ENCODE results near the gene C20orf144.

Gene C20orf144

GRCh38 chr20:33649201-33649681 is 12.9 kb upstream of the C20orf144 start:
- peaks cover 1% of the 10 kb centered on the region for H3K36me3 ChIP-seq (ENCODE audit: control insufficient read depth, insufficient read depth, low read length)
- H3K27ac ChIP-seq (ENCODE audit: insufficient read depth, low read depth, low read length, poor library complexity, severe bottlenecking): no peak overlapping the region
- 89 to 92% methylated on average over 19 of the region's 19 CpGs for WGBS, 2 experiments
- H3K27me3 ChIP-seq (ENCODE audit: control insufficient read depth, insufficient read depth, low read length, poor library complexity, severe bottlenecking): no peaks in the 10 kb centered on the region
- H3K9me3 ChIP-seq (ENCODE audit: control insufficient read depth, low read length): no peaks in the 10 kb centered on the region
- no peak overlapping the region for H3K4me3 ChIP-seq (ENCODE audit: insufficient read depth, low read depth, low read length)
- no peaks in the 10 kb centered on the region for H3K4me1 ChIP-seq (ENCODE audit: control insufficient read depth, insufficient read depth, low read length)

- Histone ChIP-seq H3K9me3 (ENCODE audit: control insufficient read depth, low read length) (no peaks in the 10 kb centered on the region), H3K27me3 (ENCODE audit: control insufficient read depth, insufficient read depth, low read length, poor library complexity, severe bottlenecking) (no peaks in the 10 kb centered on the region), H3K36me3 (ENCODE audit: control insufficient read depth, insufficient read depth, low read length) (no peaks in the 10 kb centered on the region), H3K4me3 (ENCODE audit: insufficient read depth, low read depth, low read length) (no peak overlapping the region), H3K27ac (ENCODE audit: insufficient read depth, low read depth, low read length, poor library complexity, severe bottlenecking) (no peak overlapping the region), H3K4me1 (ENCODE audit: control insufficient read depth, insufficient read depth, low read length) (no peaks in the 10 kb centered on the region)
- WGBS, 2 experiments: 91% methylated on average over 11 of the region's 11 CpGs
These were observed 11.9 kb upstream of the C20orf144 start for GRCh38 chr20:33650111-33650752.

GRCh38 chr20:33650753-33651561 is 11.2 kb upstream of the C20orf144 start:
- no peaks in the 10 kb centered on the region for H3K9me3 ChIP-seq (ENCODE audit: control insufficient read depth, low read length)
- no peak overlapping the region for H3K27ac ChIP-seq (ENCODE audit: insufficient read depth, low read depth, low read length, poor library complexity, severe bottlenecking)
- no peak overlapping the region for H3K4me3 ChIP-seq (ENCODE audit: insufficient read depth, low read depth, low read length)
- no peaks in the 10 kb centered on the region for H3K27me3 ChIP-seq (ENCODE audit: control insufficient read depth, insufficient read depth, low read length, poor library complexity, severe bottlenecking)
- no peaks in the 10 kb centered on the region for H3K36me3 ChIP-seq (ENCODE audit: control insufficient read depth, insufficient read depth, low read length)
- WGBS, 2 experiments: 94 to 95% methylated on average over 9 to 10 of the region's 10 CpGs
- no peaks in the 10 kb centered on the region for H3K4me1 ChIP-seq (ENCODE audit: control insufficient read depth, insufficient read depth, low read length)

GRCh38 chr20:33651562-33652048 is 10.5 kb upstream of the C20orf144 start:
- H3K9me3 ChIP-seq (ENCODE audit: control insufficient read depth, low read length): no peaks in the 10 kb centered on the region
- no peaks in the 10 kb centered on the region for H3K4me1 ChIP-seq (ENCODE audit: control insufficient read depth, insufficient read depth, low read length)
- no peaks in the 10 kb centered on the region for H3K36me3 ChIP-seq (ENCODE audit: control insufficient read depth, insufficient read depth, low read length)
- H3K4me3 ChIP-seq (ENCODE audit: insufficient read depth, low read depth, low read length): no peak overlapping the region
- 95 to 96% methylated on average over 13 of the region's 13 CpGs for WGBS, 2 experiments
- H3K27me3 ChIP-seq (ENCODE audit: control insufficient read depth, insufficient read depth, low read length, poor library complexity, severe bottlenecking): no peaks in the 10 kb centered on the region
- no peak overlapping the region for H3K27ac ChIP-seq (ENCODE audit: insufficient read depth, low read depth, low read length, poor library complexity, severe bottlenecking)

GRCh38 chr20:33653218-33653899 is 8.8 kb upstream of the C20orf144 start:
- H3K27ac ChIP-seq (ENCODE audit: insufficient read depth, low read depth, low read length, poor library complexity, severe bottlenecking): no peak overlapping the region
- no peaks in the 10 kb centered on the region for H3K27me3 ChIP-seq (ENCODE audit: control insufficient read depth, insufficient read depth, low read length, poor library complexity, severe bottlenecking)
- no peak overlapping the region for H3K4me3 ChIP-seq (ENCODE audit: insufficient read depth, low read depth, low read length)
- H3K9me3 ChIP-seq (ENCODE audit: control insufficient read depth, low read length): no peaks in the 10 kb centered on the region
- WGBS, 2 experiments: 71 to 72% methylated on average over 16 of the region's 16 CpGs
- H3K4me1 ChIP-seq (ENCODE audit: control insufficient read depth, insufficient read depth, low read length): no peaks in the 10 kb centered on the region
- no peaks in the 10 kb centered on the region for H3K36me3 ChIP-seq (ENCODE audit: control insufficient read depth, insufficient read depth, low read length)

GRCh38 chr20:33653900-33654596 is 8.1 kb upstream of the C20orf144 start:
- 92 to 94% methylated on average over 11 of the region's 11 CpGs for WGBS, 2 experiments
- H3K36me3 ChIP-seq (ENCODE audit: control insufficient read depth, insufficient read depth, low read length): no peaks in the 10 kb centered on the region
- H3K4me3 ChIP-seq (ENCODE audit: insufficient read depth, low read depth, low read length): no peak overlapping the region
- no peak overlapping the region for H3K27ac ChIP-seq (ENCODE audit: insufficient read depth, low read depth, low read length, poor library complexity, severe bottlenecking)
- no peaks in the 10 kb centered on the region for H3K4me1 ChIP-seq (ENCODE audit: control insufficient read depth, insufficient read depth, low read length)
- no peaks in the 10 kb centered on the region for H3K27me3 ChIP-seq (ENCODE audit: control insufficient read depth, insufficient read depth, low read length, poor library complexity, severe bottlenecking)
- H3K9me3 ChIP-seq (ENCODE audit: control insufficient read depth, low read length): no peaks in the 10 kb centered on the region

- no peaks in the 10 kb centered on the region for H3K4me1 ChIP-seq (ENCODE audit: control insufficient read depth, insufficient read depth, low read length)
These were observed 7.4 kb upstream of the C20orf144 start for GRCh38 chr20:33654680-33655161.

GRCh38 chr20:33655164-33655563 is 7.0 kb upstream of the C20orf144 start:
- H3K9me3 ChIP-seq (ENCODE audit: control insufficient read depth, low read length): no peaks in the 10 kb centered on the region
- no peaks in the 10 kb centered on the region for H3K27me3 ChIP-seq (ENCODE audit: control insufficient read depth, insufficient read depth, low read length, poor library complexity, severe bottlenecking)
- H3K36me3 ChIP-seq (ENCODE audit: control insufficient read depth, insufficient read depth, low read length): no peaks in the 10 kb centered on the region
- 88 to 89% methylated on average over 4 of the region's 4 CpGs for WGBS, 2 experiments
- no peak overlapping the region for H3K4me3 ChIP-seq (ENCODE audit: insufficient read depth, low read depth, low read length)
- no peak overlapping the region for H3K27ac ChIP-seq (ENCODE audit: insufficient read depth, low read depth, low read length, poor library complexity, severe bottlenecking)
- H3K4me1 ChIP-seq (ENCODE audit: control insufficient read depth, insufficient read depth, low read length): no peaks in the 10 kb centered on the region

More at GRCh38 chr20:33654680-33655161, 7.4 kb upstream of the C20orf144 start:
- H3K9me3 ChIP-seq (ENCODE audit: control insufficient read depth, low read length): no peaks in the 10 kb centered on the region
- H3K27ac ChIP-seq (ENCODE audit: insufficient read depth, low read depth, low read length, poor library complexity, severe bottlenecking): no peak overlapping the region
- H3K36me3 ChIP-seq (ENCODE audit: control insufficient read depth, insufficient read depth, low read length): no peaks in the 10 kb centered on the region
- H3K27me3 ChIP-seq (ENCODE audit: control insufficient read depth, insufficient read depth, low read length, poor library complexity, severe bottlenecking): no peaks in the 10 kb centered on the region
- no peak overlapping the region for H3K4me3 ChIP-seq (ENCODE audit: insufficient read depth, low read depth, low read length)
- 88 to 91% methylated on average over 14 of the region's 14 CpGs for WGBS, 2 experiments

- H3K27me3 ChIP-seq (ENCODE audit: control insufficient read depth, insufficient read depth, low read length, poor library complexity, severe bottlenecking): no peaks in the 10 kb centered on the region
These were observed 5.9 kb upstream of the C20orf144 start for GRCh38 chr20:33656010-33656782.

More at GRCh38 chr20:33656010-33656782, 5.9 kb upstream of the C20orf144 start:
- no peak overlapping the region for H3K4me3 ChIP-seq (ENCODE audit: insufficient read depth, low read depth, low read length)
- no peaks in the 10 kb centered on the region for H3K9me3 ChIP-seq (ENCODE audit: control insufficient read depth, low read length)
- H3K4me1 ChIP-seq (ENCODE audit: control insufficient read depth, insufficient read depth, low read length): no peaks in the 10 kb centered on the region
- H3K36me3 ChIP-seq (ENCODE audit: control insufficient read depth, insufficient read depth, low read length): no peaks in the 10 kb centered on the region
- no peak overlapping the region for H3K27ac ChIP-seq (ENCODE audit: insufficient read depth, low read depth, low read length, poor library complexity, severe bottlenecking)
- WGBS, 2 experiments: 93 to 94% methylated on average over 10 of the region's 10 CpGs

All from ectodermal cell (in vitro differentiated cells).